PFSK-1 (cell line): ENCODE data around the gene TMEM273.

Experiments used
- FOXP2 ChIP-seq: optimal IDR thresholded peaks from 2 replicates; pipeline ENCODE3; 2011; ENCODE audit warnings: borderline replicate concordance, control low read depth, inconsistent platforms; ENCODE audit not compliant: insufficient read depth; ENCODE audit errors: extremely low read length, extremely low read depth
- POLR2AphosphoS5 ChIP-seq: IDR thresholded peaks from 2 replicates; pipeline ENCODE4 v1.6.1; 2012; ENCODE audit warnings: low read depth, mild to moderate bottlenecking, control low read depth, low read length, moderate library complexity
- SIN3A ChIP-seq: IDR thresholded peaks from 2 replicates; pipeline ENCODE4 v1.6.1; 2012; ENCODE audit warnings: mild to moderate bottlenecking, low read length, moderate library complexity, borderline replicate concordance; ENCODE audit not compliant: insufficient read depth
- TAF1 ChIP-seq: IDR thresholded peaks from 2 replicates; pipeline ENCODE4 v1.6.1; 2012; ENCODE audit warnings: low read length, control low read depth, borderline replicate concordance; ENCODE audit not compliant: insufficient read depth
- TF ChIP-seq, protein P1 (sequence below), 2 experiments: IDR thresholded peaks; 2 replicates each; pipeline versions ENCODE4 v1.6.1 to v1.8.0; 2011 to 2012; ENCODE audit warnings: low read depth in 2 of 2, low read length in 2 of 2, control low read depth in 1 of 2, inconsistent platforms in 1 of 2, mild to moderate bottlenecking in 1 of 2, moderate library complexity in 1 of 2; ENCODE audit not compliant: insufficient read depth in 1 of 2

Gene TMEM273

DNA sequence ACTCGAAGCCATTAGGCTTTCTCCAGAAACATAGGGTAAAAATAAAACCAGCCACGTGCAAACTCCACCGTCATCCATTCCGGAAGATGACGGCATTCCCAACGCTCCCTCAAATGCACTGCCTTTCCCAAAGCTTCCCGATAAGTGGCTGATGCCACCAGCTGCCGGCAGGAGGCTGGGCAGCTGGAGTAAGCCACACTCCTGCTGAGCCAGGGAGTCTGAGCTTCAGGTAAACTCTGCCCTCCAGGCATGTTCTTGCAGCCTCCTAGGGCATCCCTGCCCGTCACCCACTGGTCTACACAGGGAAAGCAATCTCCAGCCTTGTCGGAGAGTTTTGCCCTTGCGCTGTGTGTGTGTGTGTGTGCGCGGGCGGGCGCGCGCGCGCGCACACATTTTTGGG, 40.5 kb upstream of the TMEM273 start:
- TF ChIP-seq SIN3A, result no peak
- no peak for TF ChIP-seq FOXP2
- no peak for TF ChIP-seq POLR2AphosphoS5
- TF ChIP-seq TAF1, result no peak
- TF ChIP-seq, protein P1, sequence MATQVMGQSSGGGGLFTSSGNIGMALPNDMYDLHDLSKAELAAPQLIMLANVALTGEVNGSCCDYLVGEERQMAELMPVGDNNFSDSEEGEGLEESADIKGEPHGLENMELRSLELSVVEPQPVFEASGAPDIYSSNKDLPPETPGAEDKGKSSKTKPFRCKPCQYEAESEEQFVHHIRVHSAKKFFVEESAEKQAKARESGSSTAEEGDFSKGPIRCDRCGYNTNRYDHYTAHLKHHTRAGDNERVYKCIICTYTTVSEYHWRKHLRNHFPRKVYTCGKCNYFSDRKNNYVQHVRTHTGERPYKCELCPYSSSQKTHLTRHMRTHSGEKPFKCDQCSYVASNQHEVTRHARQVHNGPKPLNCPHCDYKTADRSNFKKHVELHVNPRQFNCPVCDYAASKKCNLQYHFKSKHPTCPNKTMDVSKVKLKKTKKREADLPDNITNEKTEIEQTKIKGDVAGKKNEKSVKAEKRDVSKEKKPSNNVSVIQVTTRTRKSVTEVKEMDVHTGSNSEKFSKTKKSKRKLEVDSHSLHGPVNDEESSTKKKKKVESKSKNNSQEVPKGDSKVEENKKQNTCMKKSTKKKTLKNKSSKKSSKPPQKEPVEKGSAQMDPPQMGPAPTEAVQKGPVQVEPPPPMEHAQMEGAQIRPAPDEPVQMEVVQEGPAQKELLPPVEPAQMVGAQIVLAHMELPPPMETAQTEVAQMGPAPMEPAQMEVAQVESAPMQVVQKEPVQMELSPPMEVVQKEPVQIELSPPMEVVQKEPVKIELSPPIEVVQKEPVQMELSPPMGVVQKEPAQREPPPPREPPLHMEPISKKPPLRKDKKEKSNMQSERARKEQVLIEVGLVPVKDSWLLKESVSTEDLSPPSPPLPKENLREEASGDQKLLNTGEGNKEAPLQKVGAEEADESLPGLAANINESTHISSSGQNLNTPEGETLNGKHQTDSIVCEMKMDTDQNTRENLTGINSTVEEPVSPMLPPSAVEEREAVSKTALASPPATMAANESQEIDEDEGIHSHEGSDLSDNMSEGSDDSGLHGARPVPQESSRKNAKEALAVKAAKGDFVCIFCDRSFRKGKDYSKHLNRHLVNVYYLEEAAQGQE (IDR thresholded peaks at IDR 0.05; ENCODE audit: insufficient read depth in 1 of 2, low read depth in 2 of 2, low read length in 2 of 2), result no peak

DNA sequence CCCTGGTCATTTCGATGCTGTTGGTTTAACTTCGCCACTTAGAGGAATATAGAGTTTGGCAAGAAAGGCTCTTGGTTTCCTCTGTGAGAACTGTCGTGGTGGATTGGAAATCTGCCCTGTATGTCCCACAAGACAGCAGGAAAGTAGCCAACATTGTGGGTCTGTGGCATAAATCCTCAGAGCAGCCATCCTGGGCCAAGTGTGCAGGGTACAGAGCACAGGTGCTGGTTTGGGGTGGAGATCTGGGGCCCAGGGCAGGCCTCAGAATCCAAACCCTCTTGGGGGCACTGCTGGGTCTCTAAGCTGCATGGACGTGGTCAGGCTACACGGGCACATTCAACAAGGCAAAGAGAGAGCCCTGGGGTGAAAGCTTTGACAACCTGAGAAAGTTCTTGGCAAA, 39.2 kb upstream of the TMEM273 start:
- TF ChIP-seq, protein P1 (IDR thresholded peaks at IDR 0.05; ENCODE audit: insufficient read depth in 1 of 2, low read depth in 2 of 2, low read length in 2 of 2), result no peak
- no peak for TF ChIP-seq POLR2AphosphoS5
- no peak for TF ChIP-seq TAF1
- no peak for TF ChIP-seq FOXP2
- TF ChIP-seq SIN3A, result no peak

DNA sequence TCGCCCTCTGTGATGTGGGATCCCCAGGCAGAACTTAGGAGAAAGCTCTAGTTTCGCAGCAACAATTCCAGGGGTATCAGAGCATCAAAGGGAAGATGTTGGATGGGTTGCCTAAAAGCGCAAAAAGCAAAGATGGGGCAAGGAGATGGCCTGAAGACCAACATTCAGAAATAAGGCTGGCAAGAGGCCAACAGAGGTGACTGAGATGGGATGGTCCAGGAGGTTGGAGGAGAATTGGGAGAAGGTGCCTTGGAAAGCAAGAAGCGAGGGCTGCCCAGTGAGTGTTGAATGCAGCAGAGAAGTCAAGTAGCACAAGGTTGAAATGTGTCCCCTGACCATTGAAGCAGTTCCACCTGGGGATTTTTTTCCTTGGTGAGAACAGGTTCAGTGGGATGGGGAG, 38.4 kb upstream of the TMEM273 start:
- TF ChIP-seq POLR2AphosphoS5, result no peak
- no peak for TF ChIP-seq TAF1
- no peak for TF ChIP-seq SIN3A
- TF ChIP-seq, protein P1 (IDR thresholded peaks at IDR 0.05; ENCODE audit: insufficient read depth in 1 of 2, low read depth in 2 of 2, low read length in 2 of 2), result no peak

- TF ChIP-seq TAF1, result no peak
- TF ChIP-seq POLR2AphosphoS5, result no peak
- no peak for TF ChIP-seq SIN3A
- TF ChIP-seq FOXP2, result no peak
- TF ChIP-seq, protein P1 (IDR thresholded peaks at IDR 0.05; ENCODE audit: insufficient read depth in 1 of 2, low read depth in 2 of 2, low read length in 2 of 2), result no peak
Observed at GRCh38 chr10:49225218-49225876, 37.2 kb upstream of the TMEM273 start.

GRCh38 chr10:49223205-49223604, 35.0 kb upstream of the TMEM273 start:
- TF ChIP-seq TAF1, result no peak
- TF ChIP-seq, protein P1 (IDR thresholded peaks at IDR 0.05; ENCODE audit: insufficient read depth in 1 of 2, low read depth in 2 of 2, low read length in 2 of 2), result no peak
- TF ChIP-seq POLR2AphosphoS5, result no peak
- TF ChIP-seq FOXP2, result no peak
- TF ChIP-seq SIN3A, result no peak
